ENCODE data around the gene KIRREL3. TPM values are rescaled to one million over a fixed set of nuclear protein-coding genes. Genes with fewer than 3 reads are reported as not detected.

The KIRREL3 gene
- total RNA-seq, 2 donors from 2014 or later, result 0.28 TPM; not detected in 1

DNA sequence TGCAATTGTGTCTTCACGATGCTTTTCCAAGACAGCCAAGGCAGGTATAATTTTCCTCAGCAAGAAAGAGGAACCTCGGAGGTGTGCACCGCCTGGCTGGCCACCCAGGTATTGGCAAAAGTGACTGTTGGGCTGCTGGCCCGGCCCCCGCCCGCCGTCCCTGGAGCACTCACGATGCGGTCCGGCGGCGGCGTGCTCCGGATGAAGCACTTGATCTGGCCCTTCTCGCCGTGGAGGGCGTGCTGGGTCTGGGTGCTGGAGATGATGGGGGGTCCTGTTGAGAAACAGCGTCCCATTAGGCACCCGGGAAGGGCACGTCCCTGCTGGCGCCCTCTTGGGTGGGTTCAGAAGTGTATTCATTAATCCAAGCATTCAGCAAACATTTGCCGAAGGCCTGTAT, 560.3 kb downstream of the KIRREL3 start:
- Histone ChIP-seq H3K4me3 (no peak overlapping the region), H3K36me3 (no peaks in the 10 kb centered on the region), H3K27ac (no peak overlapping the region), H3K9me3 (no peaks in the 10 kb centered on the region), H3K4me1 (replicated peaks) (no peaks in the 10 kb centered on the region), H3K27me3 (replicated peaks; ENCODE audit: insufficient read depth) (no peaks in the 10 kb centered on the region)
- DNase-seq (ENCODE audit: low spot score), result no peak
- intact Hi-C loops (cut with DNase I), result loop anchor here (5.0 to 10.0 kb wide), 3 partner anchors 42 to 905 kb away; no protein-coding TSS in a partner anchor
- 41% methylated on average over 13 of the region's 22 CpGs for WGBS
- TF ChIP-seq POLR2AphosphoS5 (IDR thresholded peaks at IDR 0.05) (no peak), POLR2A (IDR thresholded peaks at IDR 0.05) (no peak), CTCF (IDR thresholded peaks at IDR 0.05) (peak in 1 of 4 experiments; percentile 9)

GRCh38 chr11:126438691-126439090, 561.9 kb downstream of the KIRREL3 start:
- Histone ChIP-seq H3K4me1 (replicated peaks) (no peaks in the 10 kb centered on the region), H3K4me3 (no peak overlapping the region), H3K27me3 (replicated peaks; ENCODE audit: insufficient read depth) (no peaks in the 10 kb centered on the region), H3K9me3 (no peaks in the 10 kb centered on the region), H3K36me3 (no peaks in the 10 kb centered on the region), H3K27ac (no peak overlapping the region)
- WGBS, result 73% methylated on average over 5 of the region's 5 CpGs
- TF ChIP-seq POLR2A (IDR thresholded peaks at IDR 0.05), result no peak
- TF ChIP-seq CTCF (IDR thresholded peaks at IDR 0.05), result no peak
- no peak for TF ChIP-seq POLR2AphosphoS5 (IDR thresholded peaks at IDR 0.05)
- DNase-seq (ENCODE audit: low spot score), result no peak
- intact Hi-C loops (cut with DNase I), result no loop called here

GRCh38 chr11:126438272-126438671, 562.3 kb downstream of the KIRREL3 start:
- no peaks in the 10 kb centered on the region for H3K36me3 ChIP-seq
- no peak overlapping the region for H3K4me3 ChIP-seq
- TF ChIP-seq POLR2AphosphoS5 (IDR thresholded peaks at IDR 0.05) (no peak), CTCF (IDR thresholded peaks at IDR 0.05) (no peak), POLR2A (IDR thresholded peaks at IDR 0.05) (no peak)
- no peaks in the 10 kb centered on the region for H3K9me3 ChIP-seq
- no peak overlapping the region for H3K27ac ChIP-seq
- 57% methylated on average over 9 of the region's 9 CpGs for WGBS
- H3K27me3 ChIP-seq (replicated peaks; ENCODE audit: insufficient read depth), result no peaks in the 10 kb centered on the region
- no peaks in the 10 kb centered on the region for H3K4me1 ChIP-seq (replicated peaks)
- no peak for DNase-seq (ENCODE audit: low spot score)
- intact Hi-C loops (cut with DNase I), result no loop called here

- intact Hi-C loops (cut with DNase I), result no loop called here
- Histone ChIP-seq H3K9me3 (no peaks in the 10 kb centered on the region), H3K27ac (no peak overlapping the region), H3K4me3 (no peak overlapping the region), H3K4me1 (replicated peaks) (no peaks in the 10 kb centered on the region), H3K27me3 (replicated peaks; ENCODE audit: insufficient read depth) (no peaks in the 10 kb centered on the region), H3K36me3 (no peaks in the 10 kb centered on the region)
- WGBS, result 94% methylated on average over 5 of the region's 5 CpGs
- TF ChIP-seq POLR2A (IDR thresholded peaks at IDR 0.05), result no peak
- no peak for TF ChIP-seq CTCF (IDR thresholded peaks at IDR 0.05)
- no peak for TF ChIP-seq POLR2AphosphoS5 (IDR thresholded peaks at IDR 0.05)
- DNase-seq (ENCODE audit: low spot score), result no peak
Observed at GRCh38 chr11:126437731-126438130, 562.8 kb downstream of the KIRREL3 start.

GRCh38 chr11:126436209-126436755, 564.3 kb downstream of the KIRREL3 start:
- no peak overlapping the region for H3K4me3 ChIP-seq
- WGBS, result 94% methylated on average over 7 of the region's 7 CpGs
- intact Hi-C loops (cut with DNase I), result no loop called here
- DNase-seq (ENCODE audit: low spot score), result no peak
- H3K9me3 ChIP-seq, result no peaks in the 10 kb centered on the region
- H3K4me1 ChIP-seq (replicated peaks), result no peaks in the 10 kb centered on the region
- H3K27ac ChIP-seq, result no peak overlapping the region
- no peaks in the 10 kb centered on the region for H3K27me3 ChIP-seq (replicated peaks; ENCODE audit: insufficient read depth)
- TF ChIP-seq CTCF (IDR thresholded peaks at IDR 0.05) (no peak), POLR2A (IDR thresholded peaks at IDR 0.05) (no peak), POLR2AphosphoS5 (IDR thresholded peaks at IDR 0.05) (no peak)
- no peaks in the 10 kb centered on the region for H3K36me3 ChIP-seq

All from prostate gland (tissue), 2 donors.